HL-60 (cell line): ENCODE measurements around the gene NGF.

ENCODE experiments used
- DNase-seq, 2 experiments: peaks; one replicate each; pipeline ENCODE4 v3.0.0-alpha.2; 2010 to 2020; ENCODE audit warnings: low read depth in 1 of 2, low spot score in 1 of 2
- H3K27ac ChIP-seq: fragments of 250-450 bp; sonication (Bioruptor Pico); replicated peaks from 2 replicates; pipeline ENCODE4 v1.5.1; 2020; ENCODE audit warnings: mild to moderate bottlenecking, moderate library complexity
- H3K27me3 ChIP-seq: fragments of 250-450 bp; sonication (Bioruptor Pico); 2 replicates; pipeline ENCODE4 v1.5.1; 2021; ENCODE audit warnings: mild to moderate bottlenecking, moderate library complexity; ENCODE audit not compliant: insufficient read depth, poor library complexity, severe bottlenecking
- H3K4me3 ChIP-seq: replicated peaks from 2 replicates; pipeline ENCODE4 v1.5.1; 2011; ENCODE audit warnings: mild to moderate bottlenecking, control low read depth, low read length; ENCODE audit not compliant: insufficient read depth
- GABPA ChIP-seq: IDR thresholded peaks from 2 replicates; pipeline ENCODE4 v1.6.1; 2012; ENCODE audit warnings: low read depth
- POLR2AphosphoS5 ChIP-seq: IDR thresholded peaks from 2 replicates; pipeline ENCODE4 v1.6.1; 2012; ENCODE audit warnings: low read depth
- SPI1 ChIP-seq: IDR thresholded peaks from 2 replicates; pipeline ENCODE4 v1.6.1; 2012; ENCODE audit warnings: low read depth, mild to moderate bottlenecking, borderline replicate concordance
- TF ChIP-seq, protein P1 (sequence below): IDR thresholded peaks from one replicate; pipeline ENCODE4 v1.5.1; 2011; ENCODE audit warnings: low read length, control low read depth, inconsistent platforms; ENCODE audit not compliant: insufficient read depth
- TF ChIP-seq, protein P2 (sequence below): IDR thresholded peaks from 2 replicates; pipeline ENCODE4 v1.6.1; 2012; ENCODE audit warnings: low read depth; ENCODE audit not compliant: insufficient replicate concordance

NGF gene

DNA sequence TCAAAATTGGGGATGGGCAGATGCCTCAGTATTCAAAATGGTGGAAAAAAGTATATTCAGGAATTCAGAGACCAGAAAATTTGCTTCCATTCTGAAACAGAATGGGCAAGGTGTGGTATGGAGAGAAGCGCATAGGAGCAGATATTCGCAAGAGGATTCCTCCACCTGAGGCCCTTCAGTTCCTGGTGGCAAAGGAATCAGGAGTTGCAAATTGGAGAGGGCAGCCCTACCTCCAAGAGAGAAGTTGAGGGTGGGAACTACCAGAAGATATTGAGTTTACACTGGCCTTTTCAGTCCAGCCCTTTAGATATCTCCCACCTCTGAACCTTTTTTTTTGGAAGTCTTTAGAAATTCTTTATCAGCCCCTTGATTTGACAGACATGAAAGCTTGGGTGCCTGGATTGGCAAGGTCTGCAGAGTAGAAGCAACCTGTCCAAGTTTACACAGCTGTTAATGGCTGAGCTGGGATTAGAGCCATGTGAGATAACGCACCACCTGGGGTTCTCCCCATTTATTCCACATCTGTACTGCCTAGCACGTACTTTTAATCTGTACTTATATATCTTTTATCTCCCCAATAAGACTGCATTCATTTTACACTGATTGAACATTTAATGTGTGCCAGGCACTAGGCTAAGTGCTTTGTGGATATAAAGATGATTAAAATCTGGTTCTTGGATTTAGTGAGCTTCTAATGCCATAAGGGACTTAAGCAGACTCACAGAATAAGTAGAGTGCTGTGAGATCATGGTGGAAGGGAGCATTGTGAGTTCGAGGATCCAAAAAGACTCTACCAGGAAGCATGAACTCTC is 99.5 kb downstream of the NGF start:
- TF ChIP-seq POLR2AphosphoS5, result no peak
- TF ChIP-seq, protein P1, sequence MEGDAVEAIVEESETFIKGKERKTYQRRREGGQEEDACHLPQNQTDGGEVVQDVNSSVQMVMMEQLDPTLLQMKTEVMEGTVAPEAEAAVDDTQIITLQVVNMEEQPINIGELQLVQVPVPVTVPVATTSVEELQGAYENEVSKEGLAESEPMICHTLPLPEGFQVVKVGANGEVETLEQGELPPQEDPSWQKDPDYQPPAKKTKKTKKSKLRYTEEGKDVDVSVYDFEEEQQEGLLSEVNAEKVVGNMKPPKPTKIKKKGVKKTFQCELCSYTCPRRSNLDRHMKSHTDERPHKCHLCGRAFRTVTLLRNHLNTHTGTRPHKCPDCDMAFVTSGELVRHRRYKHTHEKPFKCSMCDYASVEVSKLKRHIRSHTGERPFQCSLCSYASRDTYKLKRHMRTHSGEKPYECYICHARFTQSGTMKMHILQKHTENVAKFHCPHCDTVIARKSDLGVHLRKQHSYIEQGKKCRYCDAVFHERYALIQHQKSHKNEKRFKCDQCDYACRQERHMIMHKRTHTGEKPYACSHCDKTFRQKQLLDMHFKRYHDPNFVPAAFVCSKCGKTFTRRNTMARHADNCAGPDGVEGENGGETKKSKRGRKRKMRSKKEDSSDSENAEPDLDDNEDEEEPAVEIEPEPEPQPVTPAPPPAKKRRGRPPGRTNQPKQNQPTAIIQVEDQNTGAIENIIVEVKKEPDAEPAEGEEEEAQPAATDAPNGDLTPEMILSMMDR, result no peak
- no peak for TF ChIP-seq SPI1
- no peak for TF ChIP-seq GABPA
- TF ChIP-seq, protein P2, sequence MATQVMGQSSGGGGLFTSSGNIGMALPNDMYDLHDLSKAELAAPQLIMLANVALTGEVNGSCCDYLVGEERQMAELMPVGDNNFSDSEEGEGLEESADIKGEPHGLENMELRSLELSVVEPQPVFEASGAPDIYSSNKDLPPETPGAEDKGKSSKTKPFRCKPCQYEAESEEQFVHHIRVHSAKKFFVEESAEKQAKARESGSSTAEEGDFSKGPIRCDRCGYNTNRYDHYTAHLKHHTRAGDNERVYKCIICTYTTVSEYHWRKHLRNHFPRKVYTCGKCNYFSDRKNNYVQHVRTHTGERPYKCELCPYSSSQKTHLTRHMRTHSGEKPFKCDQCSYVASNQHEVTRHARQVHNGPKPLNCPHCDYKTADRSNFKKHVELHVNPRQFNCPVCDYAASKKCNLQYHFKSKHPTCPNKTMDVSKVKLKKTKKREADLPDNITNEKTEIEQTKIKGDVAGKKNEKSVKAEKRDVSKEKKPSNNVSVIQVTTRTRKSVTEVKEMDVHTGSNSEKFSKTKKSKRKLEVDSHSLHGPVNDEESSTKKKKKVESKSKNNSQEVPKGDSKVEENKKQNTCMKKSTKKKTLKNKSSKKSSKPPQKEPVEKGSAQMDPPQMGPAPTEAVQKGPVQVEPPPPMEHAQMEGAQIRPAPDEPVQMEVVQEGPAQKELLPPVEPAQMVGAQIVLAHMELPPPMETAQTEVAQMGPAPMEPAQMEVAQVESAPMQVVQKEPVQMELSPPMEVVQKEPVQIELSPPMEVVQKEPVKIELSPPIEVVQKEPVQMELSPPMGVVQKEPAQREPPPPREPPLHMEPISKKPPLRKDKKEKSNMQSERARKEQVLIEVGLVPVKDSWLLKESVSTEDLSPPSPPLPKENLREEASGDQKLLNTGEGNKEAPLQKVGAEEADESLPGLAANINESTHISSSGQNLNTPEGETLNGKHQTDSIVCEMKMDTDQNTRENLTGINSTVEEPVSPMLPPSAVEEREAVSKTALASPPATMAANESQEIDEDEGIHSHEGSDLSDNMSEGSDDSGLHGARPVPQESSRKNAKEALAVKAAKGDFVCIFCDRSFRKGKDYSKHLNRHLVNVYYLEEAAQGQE, result no peak
- Histone ChIP-seq H3K4me3 (no peak overlapping the region), H3K27me3 (peaks cover 10% of the 10 kb centered on the region), H3K27ac (no peak overlapping the region)
- DNase-seq, result no peak

DNA sequence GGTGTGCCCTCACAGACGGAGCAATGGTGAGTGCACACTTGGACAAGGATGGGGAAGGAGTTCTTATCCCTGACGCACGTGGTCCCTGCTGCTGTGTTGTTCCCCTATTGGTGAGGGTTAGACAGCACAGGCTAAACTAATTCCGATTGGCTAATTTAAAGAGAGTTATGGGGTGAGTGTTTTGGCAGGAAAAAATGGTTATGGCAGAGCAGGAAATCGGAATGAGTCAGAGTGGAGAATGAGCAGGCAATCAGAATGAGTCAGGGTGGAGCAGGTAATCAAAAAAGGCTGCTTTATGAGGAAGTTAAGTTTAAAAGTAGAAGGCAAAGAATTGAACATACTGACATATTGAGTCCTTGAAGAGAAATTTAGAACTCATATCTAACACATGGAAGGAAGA is 100.5 kb downstream of the NGF start:
- no peak overlapping the region for H3K27ac ChIP-seq
- TF ChIP-seq, protein P2, result no peak
- no peak for TF ChIP-seq SPI1
- TF ChIP-seq POLR2AphosphoS5, result no peak
- TF ChIP-seq GABPA, result no peak
- TF ChIP-seq, protein P1, result no peak
- DNase-seq, result no peak
- peaks cover 5% of the 10 kb centered on the region for H3K27me3 ChIP-seq
- no peak overlapping the region for H3K4me3 ChIP-seq

DNA sequence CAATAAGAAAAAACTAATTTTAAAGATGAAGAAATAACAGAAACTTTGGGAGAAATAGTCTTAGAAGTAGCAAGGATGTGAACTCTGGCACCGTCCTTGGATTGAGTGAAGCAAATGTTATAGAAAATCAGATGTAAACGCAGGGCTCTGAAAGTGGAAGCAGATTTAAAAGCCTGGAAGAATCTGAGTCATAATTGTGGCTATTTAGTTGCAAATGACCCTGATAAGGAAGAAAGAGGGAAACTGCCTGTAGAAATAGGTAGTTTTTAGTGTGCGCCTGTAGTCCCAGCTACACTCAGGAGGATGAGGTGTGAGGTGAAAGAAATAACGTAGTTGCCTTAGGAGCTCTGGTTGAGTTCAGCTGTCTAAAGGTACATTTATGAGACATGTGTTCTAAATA is 101.0 kb downstream of the NGF start:
- peaks cover under 1% of the 10 kb centered on the region for H3K27me3 ChIP-seq
- H3K27ac ChIP-seq, result no peak overlapping the region
- no peak for DNase-seq
- TF ChIP-seq, protein P2, result no peak
- TF ChIP-seq SPI1, result no peak
- no peak for TF ChIP-seq POLR2AphosphoS5
- TF ChIP-seq, protein P1, result no peak
- no peak for TF ChIP-seq GABPA
- no peak overlapping the region for H3K4me3 ChIP-seq
